GM10248 (cell line): ENCODE data around the gene GLRA2.

ENCODE experiments used
- CTCF ChIA-PET: fragments of 300-600 bp; sonication (Branson Sonifier 250); formaldehyde crosslinking; extraction: SDS; loops from one replicate; lab custom pipeline; 2021; ENCODE audit warnings: antibody characterized with exemption; lab: Yijun Ruan, JAX
- POLR2A ChIA-PET: fragments of 350-650 bp; sonication (Branson Sonifier 250); formaldehyde crosslinking; extraction: SDS; loops from one replicate; lab custom pipeline; 2020; ENCODE audit warnings: antibody characterized with exemption; lab: Yijun Ruan, JAX
- DNase-seq: peaks from one replicate; pipeline ENCODE4 v3.0.0; 2012; ENCODE audit errors: extremely low spot score
- CTCF ChIP-seq: IDR thresholded peaks from 2 replicates; pipeline ENCODE4 v1.5.1; 2012; ENCODE audit warnings: mild to moderate bottlenecking, low read depth; ENCODE audit errors: extremely low read depth, missing control alignments, control extremely low read depth

GLRA2 gene

GRCh38 chrX:14584548-14584947 is 55.2 kb downstream of the GLRA2 start:
- TF ChIP-seq CTCF = no peak
- CTCF ChIA-PET = no interaction called here
- POLR2A ChIA-PET = no interaction called here
- no peak for DNase-seq

GRCh38 chrX:14590216-14590615 is 60.9 kb downstream of the GLRA2 start:
- TF ChIP-seq CTCF = no peak
- ChIA-PET POLR2A (no interaction called here), CTCF (no interaction called here)
- no peak for DNase-seq

- ChIA-PET POLR2A (no interaction called here), CTCF (no interaction called here)
- no peak for TF ChIP-seq CTCF
- DNase-seq = no peak
These were observed 61.5 kb downstream of the GLRA2 start for GRCh38 chrX:14590693-14591424.

- TF ChIP-seq CTCF = no peak
- ChIA-PET CTCF (interaction anchor here (1.1 kb wide), 1 partner anchor 15 kb away, joined by 3 read pairs; no protein-coding TSS in a partner anchor), POLR2A (no interaction called here)
- no peak for DNase-seq
These were observed 62.6 kb downstream of the GLRA2 start for GRCh38 chrX:14591976-14592375.

GRCh38 chrX:14594521-14594920 is 65.2 kb downstream of the GLRA2 start:
- no peak for DNase-seq
- no peak for TF ChIP-seq CTCF
- ChIA-PET POLR2A (no interaction called here), CTCF (no interaction called here)

- POLR2A ChIA-PET = no interaction called here
- no peak for TF ChIP-seq CTCF
- CTCF ChIA-PET = no interaction called here
- no peak for DNase-seq
These were observed 69.0 kb downstream of the GLRA2 start for GRCh38 chrX:14598330-14598729.
